PC-9 (cell line): ENCODE results near the gene GPR176.

Source experiments
- CTCF ChIP-seq: fragments of 200-600 bp; sonication (generic); conservative IDR thresholded peaks from 2 replicates; pipeline ENCODE4 v1.6.1; 2017; ENCODE audit warnings: mixed run types, antibody characterized with exemption, mild to moderate bottlenecking, moderate library complexity
- EZH2 ChIP-seq: fragments of 200-600 bp; sonication (generic); IDR thresholded peaks from 2 replicates; pipeline ENCODE4 v1.8.0; 2017; ENCODE audit warnings: antibody characterized with exemption, low read depth

GRCh38 chr15:39781967-39782302 is 138.1 kb downstream of the GPR176 start:
- TF ChIP-seq EZH2 (no peak), CTCF (no peak)
